ENCODE data around the gene KIF5A. TPM values are rescaled to one million over a fixed set of nuclear protein-coding genes. Genes with fewer than 3 reads are reported as not detected.
A peak's percentile ranks its signal among the peaks of the same experiment; 100 is the strongest.

KIF5A gene
- total RNA-seq, 4 donors from 2014 or later, result 0.35 to 2.5 (median 1.4) TPM

DNA sequence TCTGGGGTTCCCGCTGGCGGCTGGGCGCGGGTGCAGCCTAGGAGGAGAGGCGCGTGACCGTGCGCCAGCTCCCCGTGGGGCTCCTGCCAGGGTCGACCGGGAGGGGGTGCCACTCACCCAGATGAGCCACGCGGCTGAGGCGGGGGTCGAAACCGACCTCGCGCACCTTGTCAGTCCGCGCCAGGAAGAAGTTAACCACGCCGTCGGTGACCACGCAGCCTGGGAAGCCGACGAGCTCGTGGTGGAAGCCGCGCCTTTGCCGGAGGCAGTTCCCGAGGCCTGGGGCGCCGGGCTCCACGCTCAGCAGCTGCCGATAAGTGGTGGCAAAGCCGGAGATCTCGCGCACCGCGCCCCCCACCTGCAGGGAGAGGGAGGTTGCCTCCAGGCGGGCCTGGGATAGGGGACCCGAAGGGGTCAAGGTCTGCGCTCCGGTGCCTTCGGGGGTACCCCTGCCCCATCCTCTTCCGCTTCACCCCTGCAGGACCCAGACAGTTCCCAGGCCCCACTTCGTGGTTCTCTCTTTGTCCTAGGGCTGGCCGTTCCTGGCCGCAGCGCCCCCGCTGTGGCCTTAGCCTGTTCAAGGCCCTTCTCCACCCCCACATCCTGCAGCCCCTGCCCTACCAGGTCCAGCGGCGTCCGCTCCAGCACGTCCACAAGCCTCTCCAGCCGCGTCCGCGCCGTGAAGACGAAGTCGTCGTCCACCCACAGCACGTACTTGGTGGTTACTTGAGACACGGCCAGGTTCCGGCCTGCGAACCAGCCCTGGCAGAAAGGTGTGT, 77.8 kb downstream of the KIF5A start:
- H3K36me3 ChIP-seq, result no peaks in the 10 kb centered on the region
- H3K27me3 ChIP-seq, result peaks cover 0 to 23% of the 10 kb centered on the region in 2 donors
- peaks cover 0 to 21% (median 10%) of the 10 kb centered on the region in 4 donors for H3K4me1 ChIP-seq
- H3K9me3 ChIP-seq, result no peaks in the 10 kb centered on the region
- peak in 1 of 3 donors; percentile 15 for DNase-seq
- no peak overlapping the region for H3K27ac ChIP-seq
- no peak for TF ChIP-seq POLR2A (IDR thresholded peaks at IDR 0.05)
- TF ChIP-seq, protein P1, sequence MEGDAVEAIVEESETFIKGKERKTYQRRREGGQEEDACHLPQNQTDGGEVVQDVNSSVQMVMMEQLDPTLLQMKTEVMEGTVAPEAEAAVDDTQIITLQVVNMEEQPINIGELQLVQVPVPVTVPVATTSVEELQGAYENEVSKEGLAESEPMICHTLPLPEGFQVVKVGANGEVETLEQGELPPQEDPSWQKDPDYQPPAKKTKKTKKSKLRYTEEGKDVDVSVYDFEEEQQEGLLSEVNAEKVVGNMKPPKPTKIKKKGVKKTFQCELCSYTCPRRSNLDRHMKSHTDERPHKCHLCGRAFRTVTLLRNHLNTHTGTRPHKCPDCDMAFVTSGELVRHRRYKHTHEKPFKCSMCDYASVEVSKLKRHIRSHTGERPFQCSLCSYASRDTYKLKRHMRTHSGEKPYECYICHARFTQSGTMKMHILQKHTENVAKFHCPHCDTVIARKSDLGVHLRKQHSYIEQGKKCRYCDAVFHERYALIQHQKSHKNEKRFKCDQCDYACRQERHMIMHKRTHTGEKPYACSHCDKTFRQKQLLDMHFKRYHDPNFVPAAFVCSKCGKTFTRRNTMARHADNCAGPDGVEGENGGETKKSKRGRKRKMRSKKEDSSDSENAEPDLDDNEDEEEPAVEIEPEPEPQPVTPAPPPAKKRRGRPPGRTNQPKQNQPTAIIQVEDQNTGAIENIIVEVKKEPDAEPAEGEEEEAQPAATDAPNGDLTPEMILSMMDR (IDR thresholded peaks at IDR 0.05), result no peak
- peak overlapping the region in 1 of 4 donors; percentile 26 for H3K4me3 ChIP-seq

DNA sequence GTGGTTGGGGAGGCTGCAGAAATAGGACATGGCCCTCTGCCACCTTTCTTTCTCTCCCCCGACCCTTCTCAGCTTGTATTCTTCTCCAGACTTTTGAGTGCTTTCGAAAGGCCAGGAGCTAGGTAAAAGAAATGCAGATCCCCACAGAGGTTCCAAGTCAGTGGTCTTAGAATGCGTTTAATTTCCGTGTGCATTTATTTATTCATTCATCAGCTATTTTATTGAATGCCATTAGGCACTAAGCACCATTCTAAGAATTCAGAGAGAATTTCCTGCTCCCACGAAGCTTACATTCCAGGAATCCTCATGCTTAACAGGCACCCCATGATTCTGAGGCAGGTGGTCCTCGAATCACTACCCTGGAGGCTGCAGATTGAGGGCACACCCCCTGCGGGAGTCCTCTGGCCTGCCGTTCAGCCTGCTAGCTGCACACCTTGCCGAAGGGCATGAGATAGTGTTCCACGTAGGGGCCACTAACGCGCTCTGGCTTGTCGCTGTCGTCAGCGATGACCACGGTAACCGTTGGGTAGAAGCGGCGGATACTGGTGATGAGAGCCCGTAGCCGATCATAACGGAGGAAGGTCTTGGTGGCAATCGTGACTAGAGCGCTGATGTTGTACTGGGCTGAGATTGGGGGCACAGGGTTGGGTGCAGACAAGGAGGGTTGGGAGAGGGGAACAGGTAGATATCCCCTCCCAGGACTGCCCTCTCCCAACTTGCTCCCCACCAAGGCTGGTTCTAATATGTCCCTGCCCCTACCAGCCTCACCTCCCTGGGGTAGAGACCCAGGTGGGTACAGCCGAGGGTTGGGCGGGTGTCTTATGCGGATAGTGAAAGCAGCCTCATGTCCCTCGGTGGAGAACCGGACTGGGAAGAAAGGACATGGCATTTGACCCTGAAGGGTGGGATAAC, 78.7 kb downstream of the KIF5A start:
- H3K27me3 ChIP-seq, result peaks cover 0 to 23% of the 10 kb centered on the region in 2 donors

GRCh38 chr12:57629897-57630471, 80.1 kb downstream of the KIF5A start:
- no peaks in the 10 kb centered on the region for H3K9me3 ChIP-seq
- peak in 1 of 3 donors; percentile 2 for DNase-seq
- H3K36me3 ChIP-seq, result no peaks in the 10 kb centered on the region
- TF ChIP-seq, protein P1 (IDR thresholded peaks at IDR 0.05), result no peak
- no peak for TF ChIP-seq POLR2A (IDR thresholded peaks at IDR 0.05)
- H3K27ac ChIP-seq, result no peak overlapping the region
- peaks cover 0 to 23% of the 10 kb centered on the region in 2 donors for H3K27me3 ChIP-seq
- peaks cover 0 to 29% (median 16%) of the 10 kb centered on the region in 4 donors for H3K4me1 ChIP-seq
- H3K4me3 ChIP-seq, result no peak overlapping the region

More for the DNA sequence above, 78.7 kb downstream of the KIF5A start:
- H3K36me3 ChIP-seq, result no peaks in the 10 kb centered on the region
- no peak for TF ChIP-seq POLR2A (IDR thresholded peaks at IDR 0.05)
- TF ChIP-seq, protein P1 (IDR thresholded peaks at IDR 0.05), result no peak
- peak in 1 of 3 donors; percentile 3 for DNase-seq
- no peaks in the 10 kb centered on the region for H3K9me3 ChIP-seq
- H3K4me1 ChIP-seq, result peaks cover 0 to 29% (median 16%) of the 10 kb centered on the region in 4 donors
- no peak overlapping the region for H3K4me3 ChIP-seq
- H3K27ac ChIP-seq, result no peak overlapping the region

DNA sequence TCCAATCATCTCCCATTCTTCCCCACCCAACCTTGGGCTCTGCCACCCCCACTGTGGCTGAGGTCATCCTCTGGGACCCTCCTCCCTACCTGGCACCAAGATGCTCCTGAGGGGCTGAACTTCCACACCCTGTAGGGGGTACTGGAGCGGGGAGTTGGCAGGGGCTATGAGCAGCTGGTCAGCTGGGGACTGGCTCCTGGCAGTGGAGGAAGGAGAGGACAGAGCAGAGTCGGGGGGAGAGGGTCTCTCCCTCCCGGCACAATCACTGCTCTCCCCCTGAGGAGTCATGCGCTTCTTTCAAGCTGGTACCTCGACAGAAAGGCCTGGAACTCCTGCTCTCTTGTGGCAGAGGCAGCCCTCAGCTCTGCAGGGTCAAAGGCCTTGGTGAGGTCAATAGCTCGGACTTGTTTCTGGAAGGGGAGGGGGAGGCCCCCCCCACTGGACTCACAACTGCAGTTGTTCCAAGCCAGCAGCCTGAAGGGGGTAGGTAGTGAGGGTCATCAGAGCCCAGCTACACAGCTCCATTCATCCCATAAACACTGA, 81.1 kb downstream of the KIF5A start:
- H3K9me3 ChIP-seq, result no peaks in the 10 kb centered on the region
- no peak overlapping the region for H3K4me3 ChIP-seq
- no peak overlapping the region for H3K27ac ChIP-seq
- peaks cover 0 to 29% (median 16%) of the 10 kb centered on the region in 4 donors for H3K4me1 ChIP-seq
- H3K27me3 ChIP-seq, result peaks cover 0 to 23% of the 10 kb centered on the region in 2 donors
- H3K36me3 ChIP-seq, result no peaks in the 10 kb centered on the region
- no peak for DNase-seq
- TF ChIP-seq, protein P1 (IDR thresholded peaks at IDR 0.05), result no peak
- TF ChIP-seq POLR2A (IDR thresholded peaks at IDR 0.05), result no peak

DNA sequence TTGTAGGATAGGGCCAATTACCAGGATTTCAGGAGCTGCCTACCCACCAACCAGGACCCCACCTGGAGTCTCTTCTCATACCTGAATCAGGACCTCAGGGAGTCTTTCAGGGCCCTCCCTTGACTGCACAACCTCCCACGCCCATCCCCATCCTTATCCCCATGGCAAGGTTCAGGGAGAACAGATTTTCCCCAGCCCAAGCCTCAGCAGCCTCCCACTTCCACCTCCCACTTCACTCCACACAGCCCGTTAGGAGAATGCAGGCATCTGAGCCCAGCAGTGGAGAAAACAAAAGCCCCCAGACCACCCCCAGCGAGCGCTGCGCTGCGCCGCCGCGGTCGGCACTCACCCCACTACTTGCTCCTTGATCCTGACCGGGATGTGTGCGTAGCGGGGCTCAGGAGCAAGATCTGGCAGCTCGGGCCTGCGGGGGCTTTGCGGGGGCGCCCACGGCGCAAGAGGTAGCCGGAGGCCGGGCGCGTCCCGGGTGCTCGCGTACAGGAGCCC, 81.8 kb downstream of the KIF5A start:
- no peaks in the 10 kb centered on the region for H3K36me3 ChIP-seq
- H3K27me3 ChIP-seq, result peaks cover 0 to 23% of the 10 kb centered on the region in 2 donors
- TF ChIP-seq, protein P1 (IDR thresholded peaks at IDR 0.05), result no peak
- TF ChIP-seq POLR2A (IDR thresholded peaks at IDR 0.05), result no peak
- H3K4me3 ChIP-seq, result peak overlapping the region in 2 of 4 donors; percentile 56 to 66
- DNase-seq, result no peak
- no peak overlapping the region for H3K27ac ChIP-seq
- H3K4me1 ChIP-seq, result peaks cover 0 to 29% (median 16%) of the 10 kb centered on the region in 4 donors
- no peaks in the 10 kb centered on the region for H3K9me3 ChIP-seq

Measured in Peyer's patch (tissue), 4 donors.